Kasumi-1 (cell line): ENCODE measurements around the gene SCLT1.

Experiments used
- DNase-seq, 2 experiments: peaks; one replicate each; lab custom pipeline; 2025; lab: John Stamatoyannopoulos, UW

SCLT1 gene

DNA sequence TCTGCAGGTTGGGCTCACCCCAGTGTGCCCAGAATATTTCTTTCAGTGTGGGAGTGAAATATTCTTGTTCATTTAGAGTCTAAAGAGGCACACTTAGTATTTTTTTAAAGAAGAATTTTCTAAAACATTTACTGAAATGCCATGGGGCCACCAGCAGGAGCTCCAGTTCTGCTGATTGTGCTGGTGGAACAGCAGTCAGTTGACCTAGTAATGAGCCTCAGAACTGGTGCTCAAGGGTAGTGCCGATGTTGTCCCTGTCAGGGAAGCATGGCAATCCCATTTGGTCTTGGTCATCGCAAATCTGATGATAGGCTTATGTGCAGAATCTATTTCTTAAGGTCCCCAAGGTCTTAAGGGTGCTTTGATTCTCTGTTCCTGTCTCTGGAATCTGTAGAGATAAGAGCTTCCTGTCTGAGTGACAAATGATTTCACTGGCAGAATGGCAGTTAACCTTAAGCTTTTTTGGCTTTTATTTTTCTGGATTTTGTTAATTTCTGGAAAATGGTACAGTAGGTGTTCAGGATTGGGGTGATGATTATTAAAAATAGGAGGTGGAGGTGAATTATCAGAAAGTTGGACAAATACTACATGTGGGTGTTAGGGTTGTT is 252.5 kb downstream of the SCLT1 start:
- no peak for DNase-seq

GRCh38 chr4:128837679-128838078 is 255.7 kb downstream of the SCLT1 start:
- no peak for DNase-seq

DNA sequence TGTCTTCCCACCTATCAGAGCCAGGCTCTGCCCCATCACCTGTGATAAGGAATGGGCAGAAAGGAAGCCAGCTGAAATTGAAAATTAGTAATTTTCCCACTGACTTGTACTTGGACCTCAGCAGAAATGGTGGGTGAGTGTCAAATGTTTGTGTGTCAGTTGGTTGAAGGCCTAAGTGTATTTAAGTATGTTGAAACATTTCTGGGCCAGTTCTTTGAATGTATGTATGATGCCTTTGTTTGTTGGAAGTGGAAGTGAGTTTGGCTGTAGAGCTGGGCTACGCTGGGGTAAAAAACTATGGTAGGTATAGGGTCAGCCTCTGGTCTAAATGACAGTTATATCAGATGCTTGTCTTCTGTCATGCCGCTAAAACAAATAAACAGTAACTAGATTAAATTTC is 256.1 kb downstream of the SCLT1 start:
- DNase-seq: no peak

DNA sequence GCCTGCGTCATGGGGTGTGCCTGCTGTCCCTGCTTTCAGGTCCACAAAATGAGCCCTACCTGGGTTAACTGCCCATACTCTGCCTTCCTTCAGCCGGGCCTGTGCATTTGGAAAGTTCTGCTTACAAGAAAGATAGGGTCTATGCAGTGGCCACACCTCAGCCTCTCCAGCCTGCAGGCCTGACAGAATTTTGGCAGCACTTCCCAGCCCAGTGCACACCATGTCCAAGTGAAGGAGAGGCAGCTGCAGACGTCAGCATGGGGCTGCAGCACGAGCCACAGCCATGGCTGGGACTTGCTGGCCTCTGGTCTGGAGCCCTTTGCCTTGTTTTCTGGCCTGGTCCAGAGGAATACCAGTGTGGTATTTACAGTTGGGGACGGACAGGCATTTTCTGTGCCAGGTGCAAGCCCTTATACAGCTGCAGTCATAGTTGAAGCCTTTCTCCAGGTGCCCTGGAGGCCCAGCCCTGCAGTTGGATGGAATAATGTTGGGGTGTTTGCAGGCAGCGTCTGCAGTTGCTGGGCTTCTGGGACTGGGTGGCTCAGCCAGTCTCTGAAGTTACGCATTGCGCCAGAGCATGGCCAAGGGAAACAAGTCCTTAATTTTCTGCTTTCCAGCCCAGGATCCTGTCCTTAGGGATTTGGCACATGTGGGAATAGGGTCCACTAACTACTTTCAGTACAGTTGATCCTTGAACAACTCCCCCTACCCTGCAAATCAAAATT is 257.7 kb downstream of the SCLT1 start:
- no peak for DNase-seq
